GM19193 (cell line): Measurements from ENCODE around the gene SLC38A3.

Source experiments
- POLR2A ChIP-seq: IDR thresholded peaks from 4 replicates; pipeline ENCODE4 v1.6.1; 2011; ENCODE audit not compliant: insufficient read depth, insufficient read length; ENCODE audit errors: extremely low read depth

SLC38A3 gene

DNA sequence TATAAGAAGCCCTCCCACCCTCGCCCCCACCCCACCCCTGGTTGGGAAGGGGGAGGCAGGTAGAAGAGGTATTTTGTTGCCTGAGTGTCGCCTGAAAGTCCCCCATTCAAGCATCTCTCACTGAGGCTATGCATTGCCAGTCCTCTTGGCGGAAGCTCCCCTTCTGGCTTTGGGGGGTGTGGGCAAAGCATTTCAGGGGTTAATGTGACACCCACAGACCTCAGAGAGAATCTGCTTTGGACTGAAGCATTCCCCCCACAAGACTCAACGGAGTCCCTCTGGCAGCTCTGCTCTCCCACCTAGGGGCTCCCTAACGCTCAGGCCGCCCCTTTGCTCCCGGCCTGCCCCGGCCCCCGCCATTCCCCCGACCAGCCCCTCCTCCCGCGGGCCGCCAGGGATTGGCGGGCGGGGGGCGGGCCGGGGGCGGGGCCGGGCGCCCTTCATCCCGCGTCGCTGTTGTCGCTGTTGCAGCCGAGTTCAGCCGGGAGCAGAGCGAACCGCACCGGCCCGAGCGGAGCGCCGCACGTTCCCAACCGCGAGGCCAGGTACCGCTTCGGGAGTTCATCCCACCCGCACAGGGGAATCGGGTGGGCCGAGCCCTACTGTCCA, at the start of gene SLC38A3:
TSS of gene SLC38A3 (plus strand) at position 468 of the 609 bp plus-strand sequence. CDS start 8,929 bp downstream, outside the sequence.
- TF ChIP-seq POLR2A: no peak

DNA sequence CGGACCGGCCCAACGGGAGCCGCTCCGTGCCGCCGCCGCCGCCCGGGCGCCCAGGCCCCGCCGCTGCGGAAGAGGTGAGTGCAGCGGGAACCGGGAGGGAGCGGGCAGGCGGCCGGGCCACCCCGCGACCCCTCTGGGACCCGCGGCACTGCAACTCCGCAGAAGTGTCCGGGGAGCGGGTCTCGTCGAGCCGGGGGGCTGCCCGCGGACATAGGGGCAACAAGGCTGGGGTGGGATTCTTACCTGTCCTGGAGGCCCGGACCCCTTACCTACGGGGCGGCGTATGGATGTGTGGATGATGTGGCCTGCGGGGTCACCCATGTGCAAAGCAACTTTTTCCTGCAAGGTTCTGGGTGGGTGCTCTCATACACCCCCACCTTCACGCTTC, 49.6 kb upstream of the SLC38A3 start:
- TF ChIP-seq POLR2A: no peak

DNA sequence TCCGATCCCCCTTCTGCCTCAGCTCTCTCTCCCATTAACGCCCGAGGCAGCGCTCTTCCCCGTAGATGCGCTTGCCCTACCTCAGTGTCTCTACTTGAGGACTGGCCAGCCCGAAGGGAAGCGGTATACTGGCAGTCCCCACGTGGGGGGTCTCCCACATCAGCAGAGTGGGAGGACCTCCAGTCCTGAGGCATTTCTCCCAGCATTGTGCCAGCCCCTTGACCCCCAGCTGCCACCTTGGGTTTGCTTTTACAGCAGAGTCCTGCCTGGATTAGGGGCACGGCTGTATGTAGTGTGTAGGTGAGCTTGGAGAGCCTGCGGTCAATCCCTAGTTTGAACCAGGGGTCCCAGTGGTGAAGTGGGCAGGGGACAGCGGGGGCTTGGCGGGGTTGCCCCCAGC, 49.2 kb upstream of the SLC38A3 start:
- no peak for TF ChIP-seq POLR2A

DNA sequence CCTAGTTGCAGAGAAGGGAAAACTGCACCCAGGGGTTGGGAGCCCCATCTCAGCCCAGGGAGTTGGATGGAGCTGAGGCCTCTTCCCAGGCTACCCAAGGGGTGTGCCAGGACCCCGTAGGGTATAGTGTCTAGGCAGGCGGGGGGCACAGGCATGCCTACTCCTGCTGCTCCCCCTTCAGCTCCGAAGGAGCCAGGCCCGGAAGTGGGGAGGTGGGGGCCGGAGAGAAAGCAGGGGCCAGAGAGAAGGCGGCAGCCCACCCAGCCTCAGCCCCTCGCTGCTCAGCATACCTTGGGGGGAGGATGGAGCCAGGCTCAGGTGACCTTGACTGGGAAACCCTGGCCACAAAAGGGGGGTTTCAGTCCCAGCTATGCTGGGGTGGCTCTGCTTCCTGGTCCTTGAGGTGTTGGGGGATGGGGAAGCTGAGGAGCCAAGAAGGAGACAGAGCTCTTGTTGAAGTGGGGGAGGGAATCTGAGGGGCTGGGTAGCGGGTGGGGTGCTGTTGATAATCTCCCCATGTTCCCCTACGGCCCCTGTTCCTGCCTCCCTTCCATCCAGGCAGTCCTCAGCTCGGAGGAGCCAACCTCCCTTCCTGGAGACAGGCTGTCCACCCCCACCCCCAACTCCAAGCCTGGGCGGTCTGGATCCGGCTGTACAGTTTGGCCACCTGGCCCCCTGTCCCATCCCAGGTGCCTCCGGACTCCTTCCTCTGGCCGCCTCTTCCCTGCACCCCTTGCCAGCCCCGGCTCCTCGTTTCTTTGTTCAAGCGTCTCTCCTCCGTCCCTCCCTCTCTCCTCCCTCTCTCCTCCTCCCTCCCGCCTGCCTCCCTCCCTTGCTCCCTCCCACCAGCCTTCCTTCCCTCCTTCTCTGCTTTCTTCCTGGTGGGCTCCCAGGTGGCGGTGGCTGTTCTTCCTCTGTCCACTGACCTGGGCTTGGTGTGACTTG, 48.2 kb upstream of the SLC38A3 start:
- no peak for TF ChIP-seq POLR2A

DNA sequence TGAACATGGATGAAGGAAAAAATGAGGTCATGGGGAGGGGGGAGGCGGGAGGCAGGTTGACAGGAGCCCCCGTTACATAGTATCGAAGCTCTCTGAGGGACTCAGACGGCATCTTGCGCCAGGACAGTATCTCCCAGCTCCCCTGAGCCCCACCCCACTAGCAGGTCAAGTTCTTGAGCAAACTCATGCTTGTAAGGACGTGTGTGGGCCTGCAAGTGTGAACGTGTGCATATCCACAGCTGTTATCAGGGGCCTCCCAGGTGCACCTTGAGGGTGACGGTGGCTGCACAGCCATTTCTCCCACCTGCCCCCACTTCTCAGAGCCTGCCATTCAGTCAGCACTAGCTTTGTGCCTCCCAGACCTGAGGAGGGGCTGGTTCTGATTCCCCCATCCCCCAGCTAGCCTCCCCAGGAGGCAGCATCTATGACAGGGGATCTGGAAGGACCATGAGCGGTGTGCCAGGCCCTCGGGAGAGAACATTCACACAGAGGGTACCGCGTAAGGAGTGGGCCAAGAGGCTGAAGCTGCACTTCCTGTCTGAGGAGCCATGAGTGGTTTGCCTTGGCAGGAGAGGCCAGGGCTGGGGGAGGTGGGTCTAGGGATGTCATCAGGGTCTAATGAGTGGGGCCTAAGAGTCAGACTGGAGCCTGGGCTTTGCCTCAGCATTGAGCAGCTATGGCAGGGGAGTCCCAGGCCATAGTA, 47.1 kb upstream of the SLC38A3 start:
- no peak for TF ChIP-seq POLR2A

DNA sequence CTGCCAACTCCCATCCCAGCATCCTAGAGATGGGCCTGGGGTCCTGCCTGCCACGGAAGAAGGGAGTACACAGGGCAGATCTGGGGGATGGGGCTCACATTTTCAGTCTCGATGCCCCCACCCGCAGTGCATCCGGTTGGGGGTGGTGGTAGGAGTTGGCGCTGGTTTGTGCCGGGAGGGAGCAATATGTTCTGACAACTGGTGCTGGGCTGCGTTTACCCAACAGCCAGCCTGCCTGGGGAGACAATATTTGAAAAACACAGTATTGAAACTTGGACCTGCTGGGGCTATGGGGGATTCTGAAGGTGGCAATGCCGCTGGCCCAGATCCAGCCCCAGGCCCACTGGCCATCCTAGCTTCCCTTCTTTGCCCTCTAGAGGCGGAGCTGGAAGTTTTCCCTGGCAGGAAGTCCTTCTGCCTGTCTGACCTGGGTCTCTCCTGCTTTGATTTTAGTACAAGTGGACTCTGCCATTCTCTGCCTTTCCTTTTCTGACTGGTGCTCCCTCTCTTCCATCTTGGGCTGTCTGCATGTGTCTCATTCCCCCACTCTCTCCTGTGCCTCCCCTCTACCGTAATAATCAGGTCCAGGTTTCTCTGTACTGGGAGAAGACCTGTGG, 46.4 kb upstream of the SLC38A3 start:
- TF ChIP-seq POLR2A: no peak

DNA sequence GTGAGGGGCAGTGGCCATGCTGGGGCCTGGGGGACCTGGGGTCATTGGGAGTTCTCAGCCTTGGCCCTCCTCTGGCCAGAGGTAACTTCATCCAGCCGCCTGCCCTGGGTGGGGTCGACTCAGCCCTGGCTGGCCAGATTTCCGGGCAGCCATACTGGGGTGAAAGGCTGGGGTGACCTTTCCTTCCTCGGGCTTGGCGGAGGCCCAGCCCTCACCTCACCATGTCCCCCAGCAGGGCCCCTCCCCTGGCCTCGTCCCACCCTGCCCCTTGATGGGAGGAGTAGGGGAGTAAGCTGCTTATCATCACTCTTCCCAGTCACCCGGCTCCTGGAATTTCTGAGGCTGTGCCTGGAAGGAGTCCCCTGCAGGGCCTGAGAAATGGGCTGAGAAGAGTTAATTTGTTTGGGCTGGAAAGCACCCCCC, 44.5 kb upstream of the SLC38A3 start:
- TF ChIP-seq POLR2A: no peak

DNA sequence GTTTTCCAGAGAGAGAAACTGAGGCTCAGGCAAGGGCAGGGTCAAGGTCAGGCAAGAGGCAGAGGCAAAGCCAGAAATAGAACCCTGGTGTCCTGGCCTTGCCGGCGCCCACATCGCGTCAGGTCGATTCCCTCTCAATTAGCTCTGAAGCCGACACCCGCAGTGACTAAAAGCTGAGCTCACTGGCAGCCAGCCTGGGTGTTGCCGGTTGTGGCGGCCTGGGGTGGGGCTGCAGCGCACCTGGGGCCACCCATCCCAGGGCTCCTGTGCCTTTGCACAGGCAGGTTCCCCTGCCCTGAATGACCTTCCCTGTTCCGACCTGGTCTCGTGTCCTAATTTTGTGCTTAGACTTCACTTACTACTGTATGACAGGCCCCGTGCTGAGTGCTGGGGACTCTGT, 43.8 kb upstream of the SLC38A3 start:
- no peak for TF ChIP-seq POLR2A

DNA sequence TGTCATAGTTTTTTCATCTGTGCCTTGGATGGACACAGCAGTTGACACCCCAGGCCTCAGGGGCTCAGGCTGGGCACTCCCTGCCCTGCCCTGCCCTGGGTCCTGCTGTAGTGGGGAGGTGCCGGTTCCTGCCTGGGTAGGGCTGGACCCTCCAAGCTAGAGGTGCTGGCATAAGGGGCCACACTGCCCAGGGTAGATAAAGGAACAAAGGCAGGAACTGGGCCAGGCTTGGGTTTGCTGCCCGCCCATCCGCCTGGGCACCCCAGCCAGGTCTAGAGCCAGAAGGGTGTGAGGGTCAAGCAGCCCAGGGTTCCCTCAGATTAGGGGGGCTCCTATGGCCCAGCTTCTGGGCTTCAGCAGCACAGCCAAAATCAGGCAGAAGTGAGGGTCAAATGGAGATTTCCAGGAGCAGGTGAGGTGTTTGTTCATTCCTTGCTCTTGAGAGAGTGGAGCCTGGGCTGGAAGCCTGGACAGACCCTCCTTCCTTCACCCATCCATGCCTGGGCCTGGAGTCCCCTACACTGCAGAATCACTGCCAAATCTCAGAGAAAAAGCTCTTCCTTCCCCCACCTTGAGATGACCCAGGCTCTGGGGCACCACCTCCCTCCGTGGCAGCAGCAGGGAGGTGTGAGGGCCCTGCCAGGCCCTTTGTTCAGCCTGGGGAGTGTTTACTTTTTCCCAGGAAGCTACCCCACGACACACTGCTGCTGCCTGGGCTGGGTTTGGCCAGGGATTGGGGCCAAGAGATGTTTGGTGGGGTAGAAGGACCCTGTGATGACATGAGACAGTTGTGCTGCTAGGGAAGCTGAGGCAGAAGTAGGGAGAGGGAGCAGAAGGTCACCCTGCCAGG, 42.8 kb upstream of the SLC38A3 start:
- no peak for TF ChIP-seq POLR2A

DNA sequence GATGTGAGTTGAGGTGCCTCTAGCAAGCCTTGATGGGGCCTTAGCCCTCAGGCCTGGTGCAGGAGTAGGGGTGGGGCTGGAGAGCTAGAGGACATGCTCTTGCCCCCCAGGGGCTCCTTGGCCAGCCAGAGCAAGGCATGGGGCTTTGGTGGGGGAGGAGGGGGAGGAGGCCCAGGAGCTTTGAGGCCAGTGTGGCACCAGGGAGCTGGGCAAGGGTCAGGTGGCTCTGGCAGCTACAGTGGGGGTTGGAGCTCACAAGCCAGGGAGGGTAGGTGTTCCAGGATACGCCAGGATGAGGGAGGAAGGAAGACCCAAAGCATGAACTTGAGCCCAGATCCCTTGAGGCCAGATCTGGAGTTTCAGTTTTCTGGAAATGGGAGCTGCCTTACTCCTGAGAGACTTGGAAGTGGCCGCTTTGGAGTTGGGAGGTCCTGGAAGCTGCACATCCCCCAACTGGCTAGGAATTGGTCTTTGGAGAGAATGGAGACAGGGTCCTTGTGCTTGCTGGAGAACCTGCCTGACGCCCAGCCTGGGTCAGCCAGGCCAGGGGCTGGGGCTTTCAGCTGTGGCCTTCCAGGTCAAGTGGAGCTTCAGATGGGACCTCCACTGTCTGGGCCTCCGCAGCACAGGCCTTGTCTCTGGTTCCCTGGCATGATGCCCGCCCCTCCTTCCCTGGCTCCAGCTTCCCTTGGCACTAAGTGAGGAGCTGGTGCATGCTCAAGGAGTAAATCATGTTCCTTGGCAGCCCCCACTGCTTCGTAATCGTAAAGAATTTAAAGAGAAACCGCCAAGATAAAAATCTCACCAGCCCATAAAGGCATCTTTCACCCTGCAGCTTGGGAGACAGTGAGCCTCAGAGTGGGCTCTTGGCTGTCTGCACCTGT, 41.3 kb upstream of the SLC38A3 start:
- no peak for TF ChIP-seq POLR2A

DNA sequence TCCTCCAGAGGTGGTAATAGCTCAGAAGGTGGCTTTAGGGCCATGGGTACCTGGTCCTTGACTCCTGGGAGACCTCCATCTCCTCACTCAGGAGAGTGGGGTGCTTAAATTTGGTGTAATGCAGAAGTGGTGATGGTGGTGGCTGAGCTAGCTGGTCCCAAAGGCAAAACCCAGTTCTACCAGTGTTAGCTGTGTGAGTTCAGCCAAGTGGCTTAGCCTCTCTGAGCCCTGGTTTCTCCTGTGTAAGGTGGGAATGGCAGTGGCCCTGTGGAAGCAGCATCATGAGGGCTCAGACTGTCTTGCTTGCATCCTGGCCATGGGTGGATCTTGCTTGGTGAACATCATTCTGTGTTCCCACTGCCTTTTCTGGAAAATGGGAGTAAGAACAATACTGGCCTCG, 40.6 kb upstream of the SLC38A3 start:
- no peak for TF ChIP-seq POLR2A

DNA sequence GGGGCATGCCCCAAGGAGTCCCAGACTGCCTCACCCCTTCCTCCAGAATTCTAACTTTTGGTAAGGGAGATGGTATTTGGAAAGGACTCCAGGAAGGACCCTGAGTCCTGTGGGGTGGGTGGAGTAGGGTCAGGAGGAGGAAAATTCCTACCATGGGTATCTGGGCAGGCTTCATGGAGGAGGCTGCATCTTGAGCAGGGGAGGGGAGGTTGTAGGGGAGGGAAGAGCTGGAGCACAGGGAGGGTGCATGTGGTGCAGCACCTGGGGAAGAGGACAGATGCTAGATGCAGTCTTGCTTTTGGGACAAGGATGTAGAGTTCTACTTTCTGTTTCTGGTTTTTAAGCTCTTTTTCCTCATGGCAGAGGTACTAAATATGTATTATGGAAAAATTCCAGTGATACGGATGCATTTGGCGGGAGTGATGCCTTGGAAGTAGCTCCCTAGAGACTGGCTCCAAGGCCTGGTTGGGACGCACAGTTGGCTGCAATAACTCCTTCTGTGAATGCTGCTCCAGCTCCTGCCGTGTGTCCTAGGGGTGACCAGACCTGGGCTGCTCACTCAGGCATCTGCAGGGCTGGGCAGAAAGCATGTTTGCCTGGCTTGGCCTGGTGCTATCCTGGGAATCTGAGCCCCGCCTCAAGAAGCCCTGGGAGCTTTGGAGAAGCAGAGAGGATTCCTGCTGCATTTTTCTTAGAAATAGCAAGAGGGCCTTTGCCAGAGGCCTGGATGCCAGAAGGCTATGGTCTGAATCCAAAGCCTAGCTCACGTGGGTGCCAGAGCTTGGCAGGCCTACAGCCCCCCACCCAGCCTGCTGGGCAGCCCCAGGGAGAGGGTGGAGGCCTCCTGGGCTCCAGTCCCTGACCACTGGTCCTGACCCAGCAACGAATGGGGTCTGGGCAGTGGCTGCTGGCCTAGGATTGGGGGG, 39.8 kb upstream of the SLC38A3 start:
- no peak for TF ChIP-seq POLR2A
